ENCODE results near the gene UBAP2.
A peak's percentile ranks its signal among the peaks of the same experiment; 100 is the strongest.
"Not testable (repeated sequence)": the region's sequence is repeated elsewhere in the genome, so short reads cannot be mapped to it uniquely, and the experiment has no call there.

The UBAP2 gene

DNA sequence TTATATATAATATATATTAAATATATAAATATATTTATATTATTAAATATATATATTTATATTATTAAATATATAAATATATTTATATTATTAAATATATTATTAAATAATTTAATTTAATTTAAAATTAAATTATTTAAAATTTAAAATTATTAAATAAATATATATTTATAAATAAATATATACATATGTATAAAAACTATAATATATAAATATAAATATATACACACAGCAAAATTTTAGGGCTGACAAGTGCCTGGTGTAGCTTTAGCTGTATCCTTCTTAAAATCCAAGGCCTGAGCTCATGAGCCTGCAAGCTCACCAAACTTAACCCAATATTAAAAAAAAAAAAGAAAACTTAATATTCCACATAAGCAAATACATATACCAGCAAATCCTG lies 53.2 kb downstream of the UBAP2 start:
- FAIRE-seq (no peak), DNase-seq (ENCODE audit: insufficient read length, low spot score) (no peak)
- TF ChIP-seq PAX5 (IDR thresholded peaks at IDR 0.05; ENCODE audit: insufficient read depth, low read length, severe bottlenecking) (no peak), POLR2A (IDR thresholded peaks at IDR 0.05; ENCODE audit: low read depth, low read length) (no peak), POLR2AphosphoS5 (IDR thresholded peaks at IDR 0.05; ENCODE audit: low read depth, low read length) (no peak), TAF1 (IDR thresholded peaks at IDR 0.05; ENCODE audit: low read depth, low read length) (no peak), POU2F2 (IDR thresholded peaks at IDR 0.05; ENCODE audit: low read depth, low read length) (no peak), SPI1 (IDR thresholded peaks at IDR 0.05; ENCODE audit: low read depth, low read length) (no peak)

DNA sequence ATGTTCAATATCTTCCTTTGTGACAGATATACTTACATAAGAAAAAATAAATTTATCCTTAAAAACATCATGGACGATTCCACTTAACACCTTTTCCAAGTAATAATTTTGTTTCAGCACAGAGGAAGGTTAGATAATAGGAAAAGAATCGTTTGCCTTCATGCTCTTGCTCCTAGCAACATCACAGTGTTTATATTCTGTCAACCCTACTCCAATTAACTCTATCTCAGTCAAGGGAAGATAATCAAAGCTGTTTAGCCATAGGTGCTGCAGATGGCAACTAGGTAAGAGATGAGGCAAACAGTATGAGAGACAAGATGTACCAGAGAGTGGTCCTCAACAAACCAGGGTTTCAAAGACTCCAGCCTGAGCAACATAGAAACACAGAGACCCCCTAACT lies 55.6 kb downstream of the UBAP2 start:
- no peak for DNase-seq (ENCODE audit: insufficient read length, low spot score)
- TF ChIP-seq POLR2A (IDR thresholded peaks at IDR 0.05; ENCODE audit: low read depth, low read length) (no peak), TAF1 (IDR thresholded peaks at IDR 0.05; ENCODE audit: low read depth, low read length) (no peak), SPI1 (IDR thresholded peaks at IDR 0.05; ENCODE audit: low read depth, low read length) (no peak), POU2F2 (IDR thresholded peaks at IDR 0.05; ENCODE audit: low read depth, low read length) (no peak), PAX5 (IDR thresholded peaks at IDR 0.05; ENCODE audit: insufficient read depth, low read length, severe bottlenecking) (no peak), POLR2AphosphoS5 (IDR thresholded peaks at IDR 0.05; ENCODE audit: low read depth, low read length) (no peak)
- no peak for FAIRE-seq

DNA sequence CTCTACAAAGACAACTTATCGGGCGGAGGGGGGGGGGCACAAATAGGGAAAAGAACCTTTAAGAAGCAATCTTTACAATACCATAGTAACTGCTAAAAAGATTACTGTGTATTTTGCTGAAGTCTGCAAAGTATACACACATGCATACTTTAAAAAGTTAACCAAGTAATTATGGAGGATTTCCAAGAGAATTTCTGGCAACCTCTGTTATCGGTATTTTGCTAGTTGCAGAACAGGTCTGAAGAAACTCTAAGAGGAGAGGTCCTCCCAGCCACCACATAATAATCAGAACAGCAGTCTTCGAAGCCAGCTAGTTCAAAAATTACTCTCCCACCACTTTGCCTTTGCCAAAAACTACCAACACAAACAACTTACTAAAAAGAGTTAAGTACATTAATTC lies 56.1 kb downstream of the UBAP2 start:
- FAIRE-seq (no peak), DNase-seq (ENCODE audit: insufficient read length, low spot score) (no peak)
- TF ChIP-seq TAF1 (IDR thresholded peaks at IDR 0.05; ENCODE audit: low read depth, low read length) (no peak), POLR2A (IDR thresholded peaks at IDR 0.05; ENCODE audit: low read depth, low read length) (no peak), POU2F2 (IDR thresholded peaks at IDR 0.05; ENCODE audit: low read depth, low read length) (no peak), POLR2AphosphoS5 (IDR thresholded peaks at IDR 0.05; ENCODE audit: low read depth, low read length) (no peak), SPI1 (IDR thresholded peaks at IDR 0.05; ENCODE audit: low read depth, low read length) (no peak), PAX5 (IDR thresholded peaks at IDR 0.05; ENCODE audit: insufficient read depth, low read length, severe bottlenecking) (no peak)

DNA sequence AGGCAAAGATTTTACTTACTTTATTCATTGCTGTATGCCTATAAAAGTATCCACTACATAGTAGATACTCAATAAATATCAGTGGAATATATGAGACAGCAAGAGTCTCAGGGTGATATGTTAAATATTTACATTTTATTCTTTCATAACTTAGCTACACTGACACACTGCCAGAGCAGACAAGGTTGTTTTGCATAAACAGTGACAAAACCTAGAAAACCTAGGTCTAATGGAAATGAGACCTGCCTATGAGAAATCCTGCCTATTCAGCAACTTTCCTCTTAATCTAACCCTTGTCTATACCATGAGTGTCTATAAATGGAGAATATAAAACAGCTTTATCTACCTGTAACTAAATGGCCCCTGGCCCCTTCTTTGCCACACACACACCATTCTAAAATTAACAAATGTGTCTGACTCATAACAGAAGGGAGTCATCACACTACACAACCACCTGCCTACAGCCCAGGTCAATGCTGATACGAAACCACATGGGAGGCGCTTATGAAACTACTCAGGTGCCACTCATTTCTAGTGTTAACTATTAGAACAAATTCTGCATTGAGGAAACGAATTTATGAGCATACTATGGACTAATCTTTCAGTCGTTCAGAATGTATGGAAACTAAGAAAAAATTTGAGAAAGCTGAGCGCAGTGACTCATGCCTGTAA lies 60.3 kb downstream of the UBAP2 start:
- FAIRE-seq (peak; percentile 94), DNase-seq (ENCODE audit: insufficient read length, low spot score) (peak; percentile 59)
- TF ChIP-seq POU2F2 (IDR thresholded peaks at IDR 0.05; ENCODE audit: low read depth, low read length) (peak; percentile 68; the same call in 1 of the 2 replicates), PAX5 (IDR thresholded peaks at IDR 0.05; ENCODE audit: insufficient read depth, low read length, severe bottlenecking) (no peak)

DNA sequence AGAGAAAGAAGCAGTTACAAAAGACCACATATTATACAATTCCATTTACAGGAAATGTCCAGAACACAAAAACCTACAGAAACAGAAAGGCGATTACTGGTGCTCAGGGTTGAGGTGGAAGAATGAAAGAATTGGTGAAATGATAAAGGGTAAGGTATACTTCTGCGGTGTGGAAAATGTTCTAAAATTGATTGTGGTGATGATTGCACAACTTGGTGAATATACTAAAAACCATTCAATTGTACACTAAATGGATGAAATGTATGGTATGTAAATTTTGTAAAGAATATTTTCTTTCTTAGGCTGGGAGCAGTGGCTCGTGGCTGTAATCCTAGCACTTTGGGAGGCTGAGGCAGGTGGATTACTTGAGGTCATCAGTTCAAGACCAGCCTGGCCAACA lies 72.3 kb downstream of the UBAP2 start:
- TF ChIP-seq POU2F2 (IDR thresholded peaks at IDR 0.05; ENCODE audit: low read depth, low read length) (no peak), SPI1 (IDR thresholded peaks at IDR 0.05; ENCODE audit: low read depth, low read length) (no peak), TAF1 (IDR thresholded peaks at IDR 0.05; ENCODE audit: low read depth, low read length) (no peak), POLR2A (IDR thresholded peaks at IDR 0.05; ENCODE audit: low read depth, low read length) (no peak), POLR2AphosphoS5 (IDR thresholded peaks at IDR 0.05; ENCODE audit: low read depth, low read length) (no peak), PAX5 (IDR thresholded peaks at IDR 0.05; ENCODE audit: insufficient read depth, low read length, severe bottlenecking) (no peak)
- FAIRE-seq (no peak), DNase-seq (ENCODE audit: insufficient read length, low spot score) (no peak)

DNA sequence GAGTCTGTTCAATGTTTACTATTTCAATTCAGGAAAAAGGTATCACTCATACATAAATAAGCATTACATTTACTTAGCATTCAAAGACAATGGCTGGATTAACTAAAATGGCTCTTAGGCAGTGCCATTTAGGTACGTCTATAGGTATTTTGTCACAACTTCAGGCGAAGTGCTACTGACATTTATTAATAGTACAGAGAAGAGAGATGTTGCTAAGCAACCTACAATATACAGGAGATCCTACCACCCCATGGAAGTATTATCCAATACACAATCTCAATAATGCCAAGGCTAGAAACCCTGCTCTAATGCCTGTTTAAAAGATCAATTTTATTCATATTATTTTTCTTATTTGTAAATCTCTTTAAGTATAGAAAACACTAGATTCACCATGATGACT lies 76.0 kb downstream of the UBAP2 start:
- DNase-seq (ENCODE audit: insufficient read length, low spot score) (no peak), FAIRE-seq (no peak)
- TF ChIP-seq POLR2AphosphoS5 (IDR thresholded peaks at IDR 0.05; ENCODE audit: low read depth, low read length) (no peak), PAX5 (IDR thresholded peaks at IDR 0.05; ENCODE audit: insufficient read depth, low read length, severe bottlenecking) (no peak), TAF1 (IDR thresholded peaks at IDR 0.05; ENCODE audit: low read depth, low read length) (no peak), POU2F2 (IDR thresholded peaks at IDR 0.05; ENCODE audit: low read depth, low read length) (no peak), POLR2A (IDR thresholded peaks at IDR 0.05; ENCODE audit: low read depth, low read length) (no peak), SPI1 (IDR thresholded peaks at IDR 0.05; ENCODE audit: low read depth, low read length) (no peak)

DNA sequence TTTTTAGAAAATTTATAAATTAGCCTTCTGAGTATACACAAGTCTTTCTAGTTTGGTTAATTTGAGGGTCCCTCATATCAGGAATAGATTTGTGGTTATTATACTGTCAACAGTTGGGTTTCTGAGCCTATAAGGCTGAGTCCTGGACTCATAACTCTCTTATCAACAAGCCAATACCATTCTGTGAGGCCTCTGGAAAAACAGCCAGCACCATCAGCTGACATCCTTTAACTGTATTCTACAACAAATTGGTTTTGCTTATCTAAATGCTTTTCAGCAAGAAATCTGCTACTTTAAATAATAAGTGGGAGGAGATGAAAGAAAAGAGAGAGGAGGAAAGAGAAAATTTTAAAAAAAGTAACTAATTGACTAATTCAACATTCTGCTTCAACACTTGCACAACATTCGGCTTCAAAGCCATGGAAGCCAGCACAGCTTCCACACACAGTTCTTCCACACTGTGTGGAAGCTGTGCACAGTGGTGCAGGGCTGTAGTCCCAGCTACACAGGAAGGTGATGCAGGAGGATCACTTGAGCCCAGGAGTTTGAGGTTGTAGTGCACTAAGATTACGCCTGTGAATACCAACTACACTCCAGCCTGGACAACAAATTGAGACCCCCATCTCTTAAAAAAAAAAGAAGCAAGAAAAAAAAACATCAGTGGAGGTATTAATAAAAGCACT lies 84.5 kb downstream of the UBAP2 start:
- TF ChIP-seq POU2F2 (IDR thresholded peaks at IDR 0.05; ENCODE audit: low read depth, low read length): no peak
- DNase-seq (ENCODE audit: insufficient read length, low spot score) (no peak), FAIRE-seq (no peak)

DNA sequence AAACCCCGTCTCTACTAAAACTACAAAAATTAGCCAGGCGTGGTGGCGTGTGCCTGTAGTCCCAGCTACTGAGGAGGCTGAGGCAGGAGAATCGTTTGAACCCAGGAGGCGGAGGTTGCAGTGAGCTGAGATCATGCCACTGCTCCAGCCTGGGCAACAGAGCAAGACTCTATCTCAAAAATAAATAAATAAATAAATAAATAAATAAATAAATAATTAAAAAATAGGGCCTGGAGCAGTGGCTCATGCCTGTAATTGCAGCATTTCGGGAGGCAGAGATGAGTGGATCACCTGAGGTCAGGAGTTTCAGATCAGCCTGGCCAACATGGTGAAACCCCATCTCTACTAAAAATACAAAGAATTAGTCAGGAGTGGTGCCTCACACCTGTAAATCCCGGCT lies 86.2 kb downstream of the UBAP2 start:
- DNase-seq (ENCODE audit: insufficient read length, low spot score); FAIRE-seq: not testable (repeated sequence)

DNA sequence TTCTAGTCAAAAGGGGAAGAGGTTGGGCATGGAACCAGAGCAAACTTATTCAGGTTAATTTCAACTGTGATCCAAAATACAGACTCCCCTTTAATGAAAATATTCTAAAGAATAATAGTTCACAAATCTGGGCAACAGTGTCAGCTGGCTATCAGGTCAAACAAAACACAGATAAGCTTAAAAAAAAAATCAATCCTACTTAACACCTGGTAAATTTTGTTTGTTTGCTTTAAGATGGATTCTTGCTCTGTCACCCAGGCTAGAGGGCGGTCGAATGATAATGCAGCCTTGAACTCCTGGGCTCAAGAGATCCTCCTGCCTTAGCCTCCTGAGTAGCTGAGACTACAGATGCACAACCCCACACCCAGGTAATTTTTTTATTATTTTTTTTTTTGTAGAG lies 89.0 kb downstream of the UBAP2 start:
- TF ChIP-seq POLR2AphosphoS5 (IDR thresholded peaks at IDR 0.05; ENCODE audit: low read depth, low read length) (no peak), SPI1 (IDR thresholded peaks at IDR 0.05; ENCODE audit: low read depth, low read length) (no peak), PAX5 (IDR thresholded peaks at IDR 0.05; ENCODE audit: insufficient read depth, low read length, severe bottlenecking) (no peak), POLR2A (IDR thresholded peaks at IDR 0.05; ENCODE audit: low read depth, low read length) (no peak), POU2F2 (IDR thresholded peaks at IDR 0.05; ENCODE audit: low read depth, low read length) (no peak), TAF1 (IDR thresholded peaks at IDR 0.05; ENCODE audit: low read depth, low read length) (no peak)
- FAIRE-seq (no peak), DNase-seq (ENCODE audit: insufficient read length, low spot score) (no peak)

DNA sequence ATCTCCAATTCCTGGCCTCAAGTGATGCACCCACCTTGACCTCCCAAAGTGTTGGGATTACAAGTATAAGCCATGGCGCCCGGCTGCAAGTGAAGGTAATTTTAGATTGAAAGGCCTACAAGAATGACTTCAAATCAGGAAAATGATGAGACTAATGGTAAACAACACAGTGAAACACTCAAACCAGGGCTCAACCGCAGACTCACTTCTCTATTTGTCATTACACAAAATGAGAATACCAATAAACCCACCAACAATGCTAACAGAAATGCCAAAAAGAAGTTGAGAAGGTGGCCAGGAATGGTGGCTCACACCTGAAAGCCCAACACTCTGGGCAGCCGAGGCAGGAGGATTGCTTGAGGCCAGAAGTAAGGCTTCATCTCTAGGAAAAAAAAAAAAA lies 92.1 kb downstream of the UBAP2 start:
- TF ChIP-seq PAX5 (IDR thresholded peaks at IDR 0.05; ENCODE audit: insufficient read depth, low read length, severe bottlenecking): no peak
- TF ChIP-seq SPI1 (IDR thresholded peaks at IDR 0.05; ENCODE audit: low read depth, low read length): 0 out of 2 replicates have a peak, but pooled peaks have one; percentile 25
- FAIRE-seq (no peak), DNase-seq (ENCODE audit: insufficient read length, low spot score) (no peak)
